Fibroblast of lung (primary cell): Measurements from ENCODE around the gene SEPTIN2. TPM values are rescaled to one million over a fixed set of nuclear protein-coding genes. Genes with fewer than 3 reads are reported as not detected.

Experiments
- DNase-seq, 2 donors: peaks; one replicate each; pipeline versions ENCODE4 v3.0.0 to v3.0.0-alpha.2; 2010; ENCODE audit warnings: low read depth in 2 of 2
- H2AFZ ChIP-seq: 2 replicates; pipeline ENCODE4 v1.5.1; 2012; ENCODE audit warnings: low read length, control low read depth, inconsistent platforms
- H3K27ac ChIP-seq: 2 replicates; pipeline ENCODE4 v1.5.1; 2011; ENCODE audit warnings: low read length, control low read depth; ENCODE audit not compliant: insufficient read depth
- H3K27me3 ChIP-seq: 2 replicates; pipeline ENCODE4 v1.5.1; 2011; ENCODE audit warnings: mild to moderate bottlenecking, low read length; ENCODE audit not compliant: control insufficient read depth, insufficient read depth
- H3K36me3 ChIP-seq: 2 replicates; pipeline ENCODE4 v1.5.1; 2011; ENCODE audit warnings: low read length; ENCODE audit not compliant: control insufficient read depth, insufficient read depth
- H3K4me1 ChIP-seq: 2 replicates; pipeline ENCODE4 v1.5.1; 2011; ENCODE audit warnings: low read length; ENCODE audit not compliant: control insufficient read depth, insufficient read depth; ENCODE audit errors: extremely low read depth
- H3K4me2 ChIP-seq: 2 replicates; pipeline ENCODE4 v1.5.1; 2011; ENCODE audit warnings: low read length, control low read depth; ENCODE audit not compliant: insufficient read depth; ENCODE audit errors: extremely low read depth
- H3K4me3 ChIP-seq, 4 experiments: fragments of 200-600 bp in 1 of 4; sonication (generic) in 1 of 4; replicated peaks in 1 of 4; 2 replicates each; pipeline ENCODE4 v1.5.1; 2011 to 2016; ENCODE audit warnings: low read length in 4 of 4, low read depth in 3 of 4, mild to moderate bottlenecking in 3 of 4, control low read depth in 2 of 4, inconsistent platforms in 1 of 4, mixed read lengths in 1 of 4; ENCODE audit not compliant: insufficient read depth in 1 of 4; ENCODE audit errors: control extremely low read depth in 1 of 4
- H3K79me2 ChIP-seq: 2 replicates; pipeline ENCODE4 v1.5.1; 2012; ENCODE audit warnings: mild to moderate bottlenecking, low read length, inconsistent platforms; ENCODE audit not compliant: control insufficient read depth, insufficient read depth
- H3K9ac ChIP-seq: 2 replicates; pipeline ENCODE4 v1.5.1; 2011; ENCODE audit warnings: mild to moderate bottlenecking, low read length, control low read depth; ENCODE audit not compliant: insufficient read depth
- H3K9me3 ChIP-seq: 2 replicates; pipeline ENCODE4 v1.5.1; 2012; ENCODE audit warnings: low read depth, low read length; ENCODE audit not compliant: control insufficient read depth, insufficient read depth
- H4K20me1 ChIP-seq: 2 replicates; pipeline ENCODE4 v1.5.1; 2011; ENCODE audit warnings: low read length; ENCODE audit not compliant: control insufficient read depth, insufficient read depth; ENCODE audit errors: extremely low read depth
- EZH2 ChIP-seq: IDR thresholded peaks from 2 replicates; pipeline ENCODE4 v1.5.1; 2012; ENCODE audit warnings: low read length, control low read depth, mild to moderate bottlenecking; ENCODE audit errors: missing control alignments
- polyA plus RNA-seq, 2 donors: library from polyadenylated mRNA; depleted of rRNA in 1 of 2; stranded (reverse) in 1 of 2; unstranded in 1 of 2; fragments of >200 nt; gene quantifications; 2 replicates each; pipeline ENCODE4 v1.2.1, GENCODE V29; 2011 to 2012; ENCODE audit warnings: missing spikeins in 1 of 2
- total RNA-seq: library from RNA; depleted of rRNA; stranded (reverse); fragments of >200 nt; gene quantifications from 2 replicates; pipeline ENCODE4 v1.2.1, GENCODE V29; 2014
- TF ChIP-seq, protein P1 (sequence below), 2 donors: IDR thresholded peaks in 1 of 2; conservative IDR thresholded peaks in 1 of 2; 1 replicate in 1 of 2; 2 replicates in 1 of 2; pipeline ENCODE4 v1.5.1; 2011 to 2012; ENCODE audit warnings: low read length in 2 of 2, control low read depth in 1 of 2, inconsistent platforms in 1 of 2, low read depth in 1 of 2, mild to moderate bottlenecking in 1 of 2

Gene SEPTIN2
- total and polyA plus RNA-seq, 2 donors (not counting 1 experiment from before 2014, with no cell fraction given): 403 to 927 TPM

DNA sequence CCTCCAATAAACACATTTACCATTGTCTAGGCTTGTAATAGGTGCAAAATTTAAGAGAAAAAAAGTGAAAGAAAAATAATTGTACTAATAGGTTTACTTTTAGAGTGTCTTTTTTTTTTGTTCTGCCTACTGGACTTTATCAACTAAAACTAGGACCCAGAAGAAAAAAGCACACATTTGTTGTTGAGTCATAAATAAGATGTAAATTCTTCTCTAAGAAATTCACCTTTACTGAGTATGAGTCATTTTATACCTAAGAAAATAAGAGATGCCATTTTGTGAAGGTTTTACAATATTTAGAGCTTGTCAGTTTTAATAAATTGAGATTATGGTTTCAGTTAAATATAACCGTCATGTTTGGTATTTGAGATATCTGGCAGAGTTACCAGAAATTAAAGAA is 59.6 kb downstream of the SEPTIN2 start:
- peaks cover 5% of the 10 kb centered on the region for H3K4me1 ChIP-seq
- peaks cover 8% of the 10 kb centered on the region for H3K79me2 ChIP-seq
- H3K27ac ChIP-seq: no peak overlapping the region
- no peaks in the 10 kb centered on the region for H3K27me3 ChIP-seq
- H3K9me3 ChIP-seq: no peaks in the 10 kb centered on the region
- H3K4me3 ChIP-seq: no peak overlapping the region
- no peak overlapping the region for H2AFZ ChIP-seq
- H3K4me2 ChIP-seq: no peak overlapping the region
- H3K36me3 ChIP-seq: no peaks in the 10 kb centered on the region
- no peak overlapping the region for H3K9ac ChIP-seq
- H4K20me1 ChIP-seq: no peaks in the 10 kb centered on the region
- DNase-seq: no peak
- no peak for TF ChIP-seq EZH2
- TF ChIP-seq, protein P1, sequence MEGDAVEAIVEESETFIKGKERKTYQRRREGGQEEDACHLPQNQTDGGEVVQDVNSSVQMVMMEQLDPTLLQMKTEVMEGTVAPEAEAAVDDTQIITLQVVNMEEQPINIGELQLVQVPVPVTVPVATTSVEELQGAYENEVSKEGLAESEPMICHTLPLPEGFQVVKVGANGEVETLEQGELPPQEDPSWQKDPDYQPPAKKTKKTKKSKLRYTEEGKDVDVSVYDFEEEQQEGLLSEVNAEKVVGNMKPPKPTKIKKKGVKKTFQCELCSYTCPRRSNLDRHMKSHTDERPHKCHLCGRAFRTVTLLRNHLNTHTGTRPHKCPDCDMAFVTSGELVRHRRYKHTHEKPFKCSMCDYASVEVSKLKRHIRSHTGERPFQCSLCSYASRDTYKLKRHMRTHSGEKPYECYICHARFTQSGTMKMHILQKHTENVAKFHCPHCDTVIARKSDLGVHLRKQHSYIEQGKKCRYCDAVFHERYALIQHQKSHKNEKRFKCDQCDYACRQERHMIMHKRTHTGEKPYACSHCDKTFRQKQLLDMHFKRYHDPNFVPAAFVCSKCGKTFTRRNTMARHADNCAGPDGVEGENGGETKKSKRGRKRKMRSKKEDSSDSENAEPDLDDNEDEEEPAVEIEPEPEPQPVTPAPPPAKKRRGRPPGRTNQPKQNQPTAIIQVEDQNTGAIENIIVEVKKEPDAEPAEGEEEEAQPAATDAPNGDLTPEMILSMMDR (conservative IDR thresholded peaks at IDR 0.05 in 1 of 2, IDR thresholded peaks at IDR 0.05 in 1 of 2; ENCODE audit: low read depth in 1 of 2, low read length in 2 of 2): no peak

DNA sequence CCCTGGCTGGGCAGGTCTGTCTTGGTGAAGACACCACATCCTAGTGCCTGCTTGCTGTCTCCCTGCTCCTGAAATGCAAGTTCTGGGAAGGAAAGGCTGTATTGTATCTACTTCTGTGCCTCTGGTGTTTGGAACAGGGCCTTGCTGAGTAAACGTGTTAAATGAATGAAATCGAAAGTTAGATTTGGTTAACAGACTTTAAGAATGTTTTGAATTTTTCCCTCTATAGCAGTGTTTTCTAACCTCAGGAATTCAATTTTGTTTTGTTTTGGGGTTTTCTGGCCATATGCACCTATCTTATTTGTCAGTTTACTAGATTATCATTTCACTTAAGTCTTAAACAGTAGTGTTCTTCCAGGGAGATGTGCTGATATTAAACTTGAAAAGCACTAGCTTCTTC is 61.1 kb downstream of the SEPTIN2 start:
- Histone ChIP-seq H4K20me1 (no peaks in the 10 kb centered on the region), H3K27ac (no peak overlapping the region), H2AFZ (no peak overlapping the region), H3K27me3 (no peaks in the 10 kb centered on the region), H3K4me2 (no peak overlapping the region), H3K36me3 (no peaks in the 10 kb centered on the region), H3K4me1 (peaks cover 10% of the 10 kb centered on the region), H3K79me2 (peaks cover 14% of the 10 kb centered on the region), H3K9ac (no peak overlapping the region), H3K4me3 (no peak overlapping the region), H3K9me3 (no peaks in the 10 kb centered on the region)
- TF ChIP-seq, protein P1 (conservative IDR thresholded peaks at IDR 0.05 in 1 of 2, IDR thresholded peaks at IDR 0.05 in 1 of 2; ENCODE audit: low read depth in 1 of 2, low read length in 2 of 2): no peak
- no peak for TF ChIP-seq EZH2
- peak in 1 of 2 donors; percentile 27 for DNase-seq

DNA sequence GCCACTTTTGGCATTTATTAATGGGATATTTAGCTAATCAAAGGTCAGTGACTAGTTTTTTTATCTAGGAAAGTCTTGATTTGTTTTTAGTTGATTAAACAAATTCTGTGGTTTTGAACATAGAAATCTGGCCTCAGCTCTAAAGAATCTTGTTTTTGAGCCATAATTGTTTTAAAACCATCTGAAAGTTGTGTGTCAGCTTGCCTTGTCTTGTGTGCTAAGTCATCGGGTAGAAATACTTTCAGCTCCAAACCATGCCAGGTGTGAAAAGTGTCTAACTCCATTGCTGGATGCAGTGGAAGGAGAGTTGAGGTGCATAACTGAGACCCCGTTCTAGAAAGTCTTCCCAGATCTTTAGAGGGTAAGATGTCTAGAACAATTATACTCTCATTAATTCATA is 63.1 kb downstream of the SEPTIN2 start:
- H3K4me2 ChIP-seq: peak overlapping the region; percentile 46
- peaks cover 12% of the 10 kb centered on the region for H3K79me2 ChIP-seq
- H3K36me3 ChIP-seq: peaks cover 3% of the 10 kb centered on the region
- peak in 1 of 2 donors; percentile 27 for DNase-seq
- peak overlapping the region; percentile 75 for H3K27ac ChIP-seq
- H2AFZ ChIP-seq: no peak overlapping the region
- peaks cover 10% of the 10 kb centered on the region for H3K4me1 ChIP-seq
- H4K20me1 ChIP-seq: no peaks in the 10 kb centered on the region
- H3K4me3 ChIP-seq: no peak overlapping the region
- H3K27me3 ChIP-seq: no peaks in the 10 kb centered on the region
- no peak overlapping the region for H3K9ac ChIP-seq
- no peak for TF ChIP-seq EZH2
- TF ChIP-seq, protein P1 (conservative IDR thresholded peaks at IDR 0.05 in 1 of 2, IDR thresholded peaks at IDR 0.05 in 1 of 2; ENCODE audit: low read depth in 1 of 2, low read length in 2 of 2): no peak
- no peaks in the 10 kb centered on the region for H3K9me3 ChIP-seq
